ENCODE measurements around the gene SHISA2. TPM values are rescaled to one million over a fixed set of nuclear protein-coding genes. Genes with fewer than 3 reads are reported as not detected.

SHISA2 gene
- polyA plus RNA-seq, 2 of the 4 experiments (the other 2 are of a cell fraction): not detected

- Histone ChIP-seq H3K9me3 (no peaks in the 10 kb centered on the region), H3K4me3 (peak overlapping the region; percentile 36; the same call in 2 of the 3 replicates), H3K4me2 (peak overlapping the region; percentile 75; the same call in 2 of the 3 replicates), H3K27ac (no peak overlapping the region), H3K4me1 (no peaks in the 10 kb centered on the region)
- no peak for DNase-seq (ENCODE audit: low read depth in 1 of 2, low spot score in 1 of 2)
- 77% methylated on average over 6 of the region's 10 CpGs for WGBS (ENCODE audit: missing lambda C conversion rate)
- peak in 1 of 2 experiments; percentile 25; a peak in 1 of 6 replicates for ATAC-seq
- TF ChIP-seq NR3C1 (IDR thresholded peaks at IDR 0.05): no peak
- no peak for TF ChIP-seq SMC3 (IDR thresholded peaks at IDR 0.05)
- no peak for TF ChIP-seq HOXB5 (CRISPR knock-in tag; IDR thresholded peaks at IDR 0.05)
- no peak for TF ChIP-seq TP53 (CRISPR knock-in tag; IDR thresholded peaks at IDR 0.05)
- ChIA-PET POLR2A (no interaction called here), CTCF (no interaction called here)
- no peak for FAIRE-seq
Measured at GRCh38 chr13:26052337-26052736, 521 bp upstream of the SHISA2 start.

- TF ChIP-seq EP300 (IDR thresholded peaks at IDR 0.05) (no peak), HMGXB4 (CRISPR knock-in tag; IDR thresholded peaks at IDR 0.05; ENCODE audit: borderline replicate concordance) (no peak), MAZ (IDR thresholded peaks at IDR 0.05; ENCODE audit: borderline replicate concordance, low read depth, low read length) (no peak), CBX8 (IDR thresholded peaks at IDR 0.05) (no peak), ATOH8 (CRISPR knock-in tag; IDR thresholded peaks at IDR 0.05; ENCODE audit: low read depth) (no peak), EHMT2 (IDR thresholded peaks at IDR 0.05; ENCODE audit: low read depth) (no peak), TFCP2L1 (CRISPR knock-in tag; IDR thresholded peaks at IDR 0.05) (no peak), BHLHE40 (IDR thresholded peaks at IDR 0.05; ENCODE audit: low read depth, low read length) (no peak), HEYL (CRISPR knock-in tag; IDR thresholded peaks at IDR 0.05) (no peak), FOSL2 (IDR thresholded peaks at IDR 0.05) (no peak), FOSL2 (CRISPR knock-in tag; IDR thresholded peaks at IDR 0.05) (no peak)
- FAIRE-seq (no peak), ATAC-seq (peak in 1 of 2 experiments; percentile 46; a peak in 3 of 6 replicates), DNase-seq (ENCODE audit: low read depth in 1 of 2, low spot score in 1 of 2) (no peak)
- H3K4me3 ChIP-seq: peak overlapping the region; percentile 36; the same call in 2 of the 3 replicates
- no peaks in the 10 kb centered on the region for H3K4me1 ChIP-seq
- POLR2A ChIA-PET: no interaction called here
- WGBS (ENCODE audit: missing lambda C conversion rate): no CpG with 5 or more reads among the region's 45 CpGs
- CTCF ChIA-PET: no interaction called here
- no peaks in the 10 kb centered on the region for H3K9me3 ChIP-seq
- no peak overlapping the region for H3K27ac ChIP-seq
- H3K4me2 ChIP-seq: peak overlapping the region; percentile 75
Measured at GRCh38 chr13:26051231-26051656, 572 bp downstream of the SHISA2 start.

- peak in 1 of 2 experiments; percentile 2 for DNase-seq (ENCODE audit: low read depth in 1 of 2, low spot score in 1 of 2)
- ChIA-PET CTCF (no interaction called here), POLR2A (no interaction called here)
- FAIRE-seq: no peak
- Histone ChIP-seq H3K9me3 (no peaks in the 10 kb centered on the region), H3K4me3 (no peak overlapping the region), H3K4me1 (no peaks in the 10 kb centered on the region), H3K27ac (no peak overlapping the region), H3K4me2 (no peak overlapping the region; the same call in 2 of the 3 replicates)
- ATAC-seq: peak in 1 of 2 experiments; percentile 35; a peak in 3 of 6 replicates
- TF ChIP-seq CBX8 (IDR thresholded peaks at IDR 0.05): no peak
- no peak for TF ChIP-seq MAFK (IDR thresholded peaks at IDR 0.05; ENCODE audit: partially characterized antibody)
- no peak for TF ChIP-seq NPAS2 (CRISPR knock-in tag; IDR thresholded peaks at IDR 0.05; ENCODE audit: borderline replicate concordance)
- no peak for TF ChIP-seq RNF2 (IDR thresholded peaks at IDR 0.05; ENCODE audit: borderline replicate concordance, low read depth)
- no peak for TF ChIP-seq CHD2 (IDR thresholded peaks at IDR 0.05; ENCODE audit: low read length, partially characterized antibody)
- no peak for TF ChIP-seq PHF8 (IDR thresholded peaks at IDR 0.05; ENCODE audit: borderline replicate concordance, low read depth)
- TF ChIP-seq NR3C1 (IDR thresholded peaks at IDR 0.05): no peak
- no peak for TF ChIP-seq GATA3 (IDR thresholded peaks at IDR 0.05; ENCODE audit: borderline replicate concordance)
- no peak for TF ChIP-seq EHMT2 (IDR thresholded peaks at IDR 0.05; ENCODE audit: low read depth)
- WGBS (ENCODE audit: missing lambda C conversion rate): 63% methylated on average over 35 of the region's 82 CpGs
Measured at GRCh38 chr13:26050568-26051230, 1.1 kb downstream of the SHISA2 start.
